Urothelium cell line (cell line): ENCODE data around the gene BIRC5.
"Not testable (repeated sequence)": the region's sequence is repeated elsewhere in the genome, so short reads cannot be mapped to it uniquely, and the experiment has no call there.

Experiments
- DNase-seq: peaks from one replicate; pipeline ENCODE4 v3.0.0; 2011; ENCODE audit warnings: low spot score, mixed read lengths
- FAIRE-seq: peaks from 2 replicates; lab custom pipeline; 2011; peaks lifted over from hg19 to GRCh38; lab: Jason Lieb, UNC

The BIRC5 gene

GRCh38 chr17:78224231-78225087 lies 10.4 kb downstream of the BIRC5 start:
- FAIRE-seq (no peak), DNase-seq (no peak)

GRCh38 chr17:78225088-78225865 lies 11.2 kb downstream of the BIRC5 start:
- no peak for FAIRE-seq

GRCh38 chr17:78226055-78226758 lies 12.2 kb downstream of the BIRC5 start:
- FAIRE-seq, result no peak

More at GRCh38 chr17:78225088-78225865, 11.2 kb downstream of the BIRC5 start:
- DNase-seq, result no peak

GRCh38 chr17:78226759-78227454 lies 12.9 kb downstream of the BIRC5 start:
- FAIRE-seq, result peak; percentile 17
- no peak for DNase-seq

More at GRCh38 chr17:78226055-78226758, 12.2 kb downstream of the BIRC5 start:
- DNase-seq, result no peak

GRCh38 chr17:78227455-78227916 lies 13.4 kb downstream of the BIRC5 start:
- no peak for DNase-seq
- no peak for FAIRE-seq

- FAIRE-seq (no peak), DNase-seq (no peak)
These were observed 14.1 kb downstream of the BIRC5 start for GRCh38 chr17:78228176-78228575.

- FAIRE-seq, result no peak
- no peak for DNase-seq
These were observed 16.4 kb downstream of the BIRC5 start for GRCh38 chr17:78230252-78230962.

- FAIRE-seq (no peak), DNase-seq (no peak)
These were observed 17.2 kb downstream of the BIRC5 start, which contains the start of gene TMEM235 for GRCh38 chr17:78230996-78231935. Gene TMEM235, plus strand, starts transcription at chr17:78231631. Its CDS starts 393 bp downstream, at chr17:78232024.

- DNase-seq (no peak), FAIRE-seq (no peak)
These were observed 18.2 kb downstream of the BIRC5 start for GRCh38 chr17:78231991-78232858.

- peak; percentile 97 for FAIRE-seq
- DNase-seq, result no peak
These were observed 18.8 kb downstream of the BIRC5 start for GRCh38 chr17:78232859-78233173.

GRCh38 chr17:78233678-78234077 lies 19.6 kb downstream of the BIRC5 start:
- FAIRE-seq (no peak), DNase-seq (no peak)

GRCh38 chr17:78234261-78234865 lies 20.3 kb downstream of the BIRC5 start:
- DNase-seq (no peak), FAIRE-seq (no peak)

GRCh38 chr17:78235022-78235421 lies 21.0 kb downstream of the BIRC5 start:
- DNase-seq, FAIRE-seq: not testable (repeated sequence)

GRCh38 chr17:78235885-78236284 lies 21.8 kb downstream of the BIRC5 start:
- FAIRE-seq (no peak), DNase-seq (no peak)

GRCh38 chr17:78236362-78237127 lies 22.5 kb downstream of the BIRC5 start:
- FAIRE-seq (peak; percentile 37), DNase-seq (no peak)

- FAIRE-seq (no peak), DNase-seq (no peak)
These were observed 23.5 kb downstream of the BIRC5 start for GRCh38 chr17:78237401-78238012.
